Naive thymus-derived CD4-positive, alpha-beta T cell (primary cell): ENCODE data around the gene CRTAC1. TPM values are rescaled to one million over a fixed set of nuclear protein-coding genes. Genes with fewer than 3 reads are reported as not detected.

Experiments
- ATAC-seq: fragments of 150-1000 bp; cut with Tn5 transposase; 2 replicates; pipeline ENCODE4 v1.10.0; 2021; ENCODE audit warnings: mild to moderate bottlenecking, moderate library complexity
- CTCF ChIA-PET: fragments of 350-600 bp; sonication (Branson Sonifier 250); formaldehyde crosslinking; loops from one replicate; lab custom pipeline; 2021; ENCODE audit warnings: antibody characterized with exemption; lab: Charles Lee
- POLR2A ChIA-PET: fragments of 350-600 bp; sonication (Branson Sonifier 250); formaldehyde crosslinking; loops from one replicate; lab custom pipeline; 2021; ENCODE audit warnings: antibody characterized with exemption, inconsistent platforms; lab: Charles Lee
- DNase-seq, 9 donors: peaks; one replicate each; pipeline versions ENCODE4 v3.0.0 to v3.0.0-alpha.2; 2020 to 2022; ENCODE audit warnings: mixed read lengths in 1 of 9
- H3K27ac ChIP-seq: one replicate; pipeline ENCODE4 v1.7.0; 2013; ENCODE audit warnings: mild to moderate bottlenecking, low read depth, low read length, moderate library complexity
- H3K27me3 ChIP-seq, 2 donors: one replicate each; pipeline ENCODE4 v1.7.0; 2013; ENCODE audit warnings: low read length in 2 of 2, mild to moderate bottlenecking in 2 of 2, moderate library complexity in 2 of 2; ENCODE audit not compliant: control insufficient read depth in 2 of 2, insufficient read depth in 2 of 2
- H3K36me3 ChIP-seq, 3 experiments: 1 replicate in 2 of 3; 2 replicates in 1 of 3; pipeline ENCODE4 v1.7.0; 2013; ENCODE audit warnings: low read length in 3 of 3, mild to moderate bottlenecking in 3 of 3, moderate library complexity in 1 of 3; ENCODE audit not compliant: insufficient read depth in 3 of 3, control insufficient read depth in 2 of 3
- H3K4me1 ChIP-seq, 2 donors: one replicate each; pipeline ENCODE4 v1.7.0; 2013; ENCODE audit warnings: low read length in 2 of 2, mild to moderate bottlenecking in 2 of 2, moderate library complexity in 1 of 2; ENCODE audit not compliant: control insufficient read depth in 2 of 2, insufficient read depth in 2 of 2
- H3K4me3 ChIP-seq: 2 replicates; pipeline ENCODE4 v1.7.0; 2013; ENCODE audit warnings: mild to moderate bottlenecking, low read length
- H3K9me3 ChIP-seq, 3 experiments: 1 replicate in 2 of 3; 2 replicates in 1 of 3; pipeline ENCODE4 v1.7.0; 2013; ENCODE audit warnings: low read length in 3 of 3; ENCODE audit not compliant: control insufficient read depth in 2 of 3
- H3K27ac Mint-ChIP-seq, 9 donors: one replicate each; pipeline ENCODE4 v1.8.0; 2020 to 2022; ENCODE audit warnings: mixed read lengths in 9 of 9, mild to moderate bottlenecking in 8 of 9, moderate library complexity in 5 of 9, inconsistent platforms in 2 of 9
- H3K27me3 Mint-ChIP-seq, 5 donors: one replicate each; pipeline ENCODE4 v1.8.0; 2021 to 2022; ENCODE audit warnings: mixed read lengths in 5 of 5, mild to moderate bottlenecking in 1 of 5
- H3K36me3 Mint-ChIP-seq, 5 donors: one replicate each; pipeline ENCODE4 v1.8.0; 2020 to 2022; ENCODE audit warnings: mixed read lengths in 5 of 5, mild to moderate bottlenecking in 3 of 5, inconsistent platforms in 1 of 5
- H3K4me1 Mint-ChIP-seq, 7 donors: one replicate each; pipeline ENCODE4 v1.8.0; 2020 to 2022; ENCODE audit warnings: mixed read lengths in 7 of 7, mild to moderate bottlenecking in 3 of 7, inconsistent platforms in 1 of 7
- H3K4me3 Mint-ChIP-seq, 10 donors: one replicate each; pipeline ENCODE4 v1.8.0; 2020 to 2022; ENCODE audit warnings: mild to moderate bottlenecking in 10 of 10, mixed read lengths in 10 of 10, moderate library complexity in 6 of 10, inconsistent platforms in 2 of 10
- H3K9me3 Mint-ChIP-seq, 11 donors: one replicate each; pipeline ENCODE4 v1.8.0; 2020 to 2022; ENCODE audit warnings: mixed read lengths in 11 of 11, mild to moderate bottlenecking in 4 of 11, inconsistent platforms in 1 of 11, moderate library complexity in 1 of 11
- intact Hi-C, 2 donors: fragments of 100-400 bp; cut with micrococcal nuclease; formaldehyde crosslinking; loops; one replicate each; pipeline ENCODE4 v1.15.1; 2023
- polyA plus RNA-seq, 2 donors: library from polyadenylated mRNA; unstranded; fragments of 300-500 nt; fragmentation: Illumina TruSeq; gene quantifications; one replicate each; pipeline ENCODE4 v1.2.3, GENCODE V29; 2021
- total RNA-seq, 6 experiments: library from RNA in 5 of 6; stranded (reverse) in 5 of 6; gene quantifications; 1 replicate in 5 of 6; 2 replicates in 1 of 6; pipeline ENCODE4 v1.2.3 and lab custom pipeline; 2021 to 2026

Gene CRTAC1
- total and polyA plus RNA-seq, 7 experiments from 2014 or later: not detected

GRCh38 chr10:97895084-97895483 lies 135.3 kb downstream of the CRTAC1 start:
- Mint-ChIP-seq H3K9me3 (peaks cover 0 to 1% (median 0%) of the 10 kb centered on the region in 11 donors), H3K4me3 (no peak overlapping the region), H3K27me3 (peaks cover 4 to 6% (median 5%) of the 10 kb centered on the region in 5 donors), H3K4me1 (peaks cover 0 to 2% (median 0%) of the 10 kb centered on the region in 7 donors), H3K36me3 (no peaks in the 10 kb centered on the region), H3K27ac (no peak overlapping the region)
- CTCF ChIA-PET: interaction anchor here (1.0 kb wide), 1 partner anchor 81 kb away, joined by 3 read pairs; no protein-coding TSS in a partner anchor
- Histone ChIP-seq H3K36me3 (no peaks in the 10 kb centered on the region), H3K9me3 (no peaks in the 10 kb centered on the region), H3K4me1 (no peaks in the 10 kb centered on the region), H3K4me3 (no peak overlapping the region), H3K27ac (no peak overlapping the region), H3K27me3 (no peaks in the 10 kb centered on the region)
- no peak for DNase-seq
- POLR2A ChIA-PET: no interaction called here
- intact Hi-C loops: no loop called here
- ATAC-seq: no peak

- Mint-ChIP-seq H3K36me3 (no peaks in the 10 kb centered on the region), H3K9me3 (peaks cover 0 to 1% (median 0%) of the 10 kb centered on the region in 11 donors), H3K4me3 (no peak overlapping the region), H3K27ac (no peak overlapping the region), H3K4me1 (peaks cover 0 to 2% (median 0%) of the 10 kb centered on the region in 7 donors), H3K27me3 (peaks cover 4 to 6% (median 5%) of the 10 kb centered on the region in 5 donors)
- Histone ChIP-seq H3K27me3 (no peaks in the 10 kb centered on the region), H3K4me3 (no peak overlapping the region), H3K27ac (no peak overlapping the region), H3K36me3 (no peaks in the 10 kb centered on the region), H3K9me3 (no peaks in the 10 kb centered on the region), H3K4me1 (no peaks in the 10 kb centered on the region)
- POLR2A ChIA-PET: interaction anchor here (0.5 to 0.7 kb wide), 2 partner anchors 9 to 29 kb away, joined by 3 read pairs; no protein-coding TSS in a partner anchor
- CTCF ChIA-PET: interaction anchor here (1.0 kb wide), 1 partner anchor 82 kb away, joined by 3 read pairs; no protein-coding TSS in a partner anchor
- DNase-seq (no peak), ATAC-seq (no peak)
- intact Hi-C loops: no loop called here
These were observed 136.3 kb downstream of the CRTAC1 start for GRCh38 chr10:97894092-97894491.

- no peak overlapping the region for H3K4me3 ChIP-seq
- Mint-ChIP-seq H3K27me3 (peaks cover 4 to 6% (median 5%) of the 10 kb centered on the region in 5 donors), H3K9me3 (peaks cover 0 to 1% (median 0%) of the 10 kb centered on the region in 11 donors), H3K27ac (no peak overlapping the region), H3K4me3 (no peak overlapping the region), H3K4me1 (peaks cover 0 to 4% (median 0%) of the 10 kb centered on the region in 7 donors), H3K36me3 (no peaks in the 10 kb centered on the region)
- H3K4me1 ChIP-seq: no peaks in the 10 kb centered on the region
- CTCF ChIA-PET: no interaction called here
- H3K36me3 ChIP-seq: no peaks in the 10 kb centered on the region
- H3K27ac ChIP-seq: no peak overlapping the region
- DNase-seq (no peak), ATAC-seq (no peak)
- H3K9me3 ChIP-seq: no peaks in the 10 kb centered on the region
- intact Hi-C loops: no loop called here
- POLR2A ChIA-PET: no interaction called here
- no peaks in the 10 kb centered on the region for H3K27me3 ChIP-seq
These were observed 137.5 kb downstream of the CRTAC1 start for GRCh38 chr10:97892939-97893338.

GRCh38 chr10:97892506-97892905 lies 137.9 kb downstream of the CRTAC1 start:
- H3K36me3 Mint-ChIP-seq: no peaks in the 10 kb centered on the region
- Histone ChIP-seq H3K27me3 (no peaks in the 10 kb centered on the region), H3K36me3 (no peaks in the 10 kb centered on the region), H3K4me1 (no peaks in the 10 kb centered on the region), H3K27ac (no peak overlapping the region), H3K9me3 (no peaks in the 10 kb centered on the region), H3K4me3 (no peak overlapping the region)
- DNase-seq (no peak), ATAC-seq (no peak)
- H3K27ac Mint-ChIP-seq: no peak overlapping the region
- CTCF ChIA-PET: no interaction called here
- intact Hi-C loops: no loop called here
- H3K9me3 Mint-ChIP-seq: peaks cover 0 to 1% (median 0%) of the 10 kb centered on the region in 11 donors
- H3K27me3 Mint-ChIP-seq: peaks cover 4 to 6% (median 5%) of the 10 kb centered on the region in 5 donors
- H3K4me3 Mint-ChIP-seq: no peak overlapping the region
- POLR2A ChIA-PET: no interaction called here
- peaks cover 0 to 4% (median 0%) of the 10 kb centered on the region in 7 donors for H3K4me1 Mint-ChIP-seq

- ChIA-PET CTCF (no interaction called here), POLR2A (no interaction called here)
- intact Hi-C loops: no loop called here
- no peak overlapping the region for H3K27ac ChIP-seq
- Mint-ChIP-seq H3K4me3 (no peak overlapping the region), H3K4me1 (peaks cover 0 to 4% (median 0%) of the 10 kb centered on the region in 7 donors), H3K27me3 (peaks cover 4 to 6% (median 5%) of the 10 kb centered on the region in 5 donors), H3K27ac (no peak overlapping the region), H3K36me3 (no peaks in the 10 kb centered on the region), H3K9me3 (peaks cover 0 to 1% (median 0%) of the 10 kb centered on the region in 11 donors)
- no peaks in the 10 kb centered on the region for H3K27me3 ChIP-seq
- H3K4me3 ChIP-seq: no peak overlapping the region
- H3K4me1 ChIP-seq: no peaks in the 10 kb centered on the region
- ATAC-seq: no peak
- H3K9me3 ChIP-seq: no peaks in the 10 kb centered on the region
- DNase-seq: no peak
- H3K36me3 ChIP-seq: no peaks in the 10 kb centered on the region
These were observed 138.8 kb downstream of the CRTAC1 start for GRCh38 chr10:97891497-97892167.

GRCh38 chr10:97889461-97890265 lies 140.8 kb downstream of the CRTAC1 start:
- Histone ChIP-seq H3K9me3 (no peaks in the 10 kb centered on the region), H3K27me3 (no peaks in the 10 kb centered on the region), H3K36me3 (no peaks in the 10 kb centered on the region), H3K4me3 (no peak overlapping the region), H3K4me1 (no peaks in the 10 kb centered on the region), H3K27ac (no peak overlapping the region)
- peaks cover 0 to 3% (median 0%) of the 10 kb centered on the region in 7 donors for H3K4me1 Mint-ChIP-seq
- ChIA-PET CTCF (no interaction called here), POLR2A (no interaction called here)
- H3K27ac Mint-ChIP-seq: no peak overlapping the region
- peaks cover 0 to 6% (median 4%) of the 10 kb centered on the region in 5 donors for H3K27me3 Mint-ChIP-seq
- intact Hi-C loops: no loop called here
- no peaks in the 10 kb centered on the region for H3K36me3 Mint-ChIP-seq
- no peak overlapping the region for H3K4me3 Mint-ChIP-seq
- ATAC-seq (no peak), DNase-seq (no peak)
- peaks cover 0 to 1% (median 0%) of the 10 kb centered on the region in 11 donors for H3K9me3 Mint-ChIP-seq
